Stimulated activated CD8-positive, alpha-beta memory T cell treated with anti-CD3 and anti-CD28 coated beads, Interleukin-12 subunit alpha, Interleukin-12 subunit beta, amount 100 ng/mL, for 4 hours (primary cell): Measurements from ENCODE around the gene TTC12.

Source experiments
- DNase-seq: peaks from one replicate; pipeline ENCODE4 v3.0.0-alpha.2; 2020; ENCODE audit warnings: low read depth

TTC12 gene

GRCh38 chr11:113407163-113407562 lies 92.8 kb downstream of the TTC12 start:
- no peak for DNase-seq

- no peak for DNase-seq
These were observed 93.8 kb downstream of the TTC12 start for GRCh38 chr11:113408206-113408605.

GRCh38 chr11:113408887-113409286 lies 94.5 kb downstream of the TTC12 start:
- no peak for DNase-seq

- no peak for DNase-seq
These were observed 95.1 kb downstream of the TTC12 start for GRCh38 chr11:113409526-113409925.

GRCh38 chr11:113410414-113411135 lies 96.2 kb downstream of the TTC12 start:
- no peak for DNase-seq

- DNase-seq = no peak
These were observed 97.2 kb downstream of the TTC12 start for GRCh38 chr11:113411536-113411935.

GRCh38 chr11:113412675-113413074 lies 98.3 kb downstream of the TTC12 start:
- no peak for DNase-seq

GRCh38 chr11:113415343-113415742 lies 101.0 kb downstream of the TTC12 start:
- no peak for DNase-seq
